ENCODE results near the gene PRSS37. TPM values are rescaled to one million over a fixed set of nuclear protein-coding genes. Genes with fewer than 3 reads are reported as not detected.

The PRSS37 gene
- total RNA-seq, 1 experiment from 2014 or later: not detected

- DNase-seq (ENCODE audit: low spot score): no peak
- Histone ChIP-seq H3K27me3 (replicated peaks; ENCODE audit: insufficient read depth, low read depth, low read length, poor library complexity) (no peaks in the 10 kb centered on the region), H3K36me3 (ENCODE audit: insufficient read depth, low read length, poor library complexity, severe bottlenecking) (no peaks in the 10 kb centered on the region), H3K4me3 (ENCODE audit: low read depth, low read length, poor library complexity, severe bottlenecking) (no peak within 1 kb of the TSS), H3K4me1 (ENCODE audit: insufficient read depth, low read length, poor library complexity, severe bottlenecking) (no peaks in the 10 kb centered on the region), H3K9me3 (ENCODE audit: low read depth, low read length, poor library complexity, severe bottlenecking) (no peaks in the 10 kb centered on the region), H3K27ac (ENCODE audit: low read depth, low read length, poor library complexity, severe bottlenecking) (no peak within 1 kb of the TSS)
- POLR2A ChIA-PET (ENCODE audit: low non-redundant PET): no interaction called here
- CTCF ChIA-PET: no interaction called here
- no TSS peak for BruUV-seq (replicated peaks)
- TF ChIP-seq EZH2 (IDR thresholded peaks at IDR 0.05; ENCODE audit: borderline replicate concordance, low read depth, low read length, poor library complexity, severe bottlenecking) (no peak), CTCF (conservative IDR thresholded peaks at IDR 0.05; ENCODE audit: low read depth, low read length) (no peak)
- intact Hi-C loops (cut with micrococcal nuclease; ENCODE audit: unreplicated experiment): loop anchor here (10.0 kb wide), 1 partner anchor 1155 kb away; no protein-coding TSS in a partner anchor
Measured at GRCh38 chr7:141789917-141790316, 51.4 kb downstream of the PRSS37 start, which contains the start of gene TAS2R5. Gene TAS2R5 (plus strand): TSS chr7:141790217. CDS start chr7:141790362, 145 bp downstream.

- H3K27ac ChIP-seq (ENCODE audit: low read depth, low read length, poor library complexity, severe bottlenecking): no peak overlapping the region
- H3K4me3 ChIP-seq (ENCODE audit: low read depth, low read length, poor library complexity, severe bottlenecking): no peak overlapping the region
- intact Hi-C loops (cut with micrococcal nuclease; ENCODE audit: unreplicated experiment): loop anchor here (10.0 kb wide), 1 partner anchor 1157 kb away; no protein-coding TSS in a partner anchor
- H3K4me1 ChIP-seq (ENCODE audit: insufficient read depth, low read length, poor library complexity, severe bottlenecking): no peaks in the 10 kb centered on the region
- no peaks in the 10 kb centered on the region for H3K9me3 ChIP-seq (ENCODE audit: low read depth, low read length, poor library complexity, severe bottlenecking)
- ChIA-PET CTCF (no interaction called here), POLR2A (ENCODE audit: low non-redundant PET) (no interaction called here)
- DNase-seq (ENCODE audit: low spot score): no peak
- TF ChIP-seq EZH2 (IDR thresholded peaks at IDR 0.05; ENCODE audit: borderline replicate concordance, low read depth, low read length, poor library complexity, severe bottlenecking): no peak
- TF ChIP-seq CTCF (conservative IDR thresholded peaks at IDR 0.05; ENCODE audit: low read depth, low read length): no peak
- BruUV-seq (replicated peaks): no TSS peak
- no peaks in the 10 kb centered on the region for H3K27me3 ChIP-seq (replicated peaks; ENCODE audit: insufficient read depth, low read depth, low read length, poor library complexity)
- H3K36me3 ChIP-seq (ENCODE audit: insufficient read depth, low read length, poor library complexity, severe bottlenecking): no peaks in the 10 kb centered on the region
Measured at GRCh38 chr7:141788296-141788695, 53.0 kb downstream of the PRSS37 start.

Other genes with a start within 250 kb of the PRSS37 start
- 11.9 and 12.3 TPM in 2 replicates for gene DENND11, start 139.3 kb downstream of the PRSS37 start, total RNA-seq (2021)
- 0.09 TPM in 1 of 2 replicates, not detected in the other for gene WEE2, start 133.1 kb downstream of the PRSS37 start, total RNA-seq (2021)
- gene SSBP1, start 103.1 kb downstream of the PRSS37 start, total RNA-seq (2021): 186 and 189 TPM in 2 replicates
- gene TAS2R3, start 77.4 kb downstream of the PRSS37 start, total RNA-seq (2021): 0.94 and 0.99 TPM in 2 replicates
- gene TAS2R4, start 64.8 kb downstream of the PRSS37 start, total RNA-seq (2021): 0.56 and 0.66 TPM in 2 replicates
- 0.43 and 0.72 TPM in 2 replicates for gene TAS2R5, start 51.3 kb downstream of the PRSS37 start, total RNA-seq (2021)
- not detected in 2 replicates for gene OR9A4, start 74.9 kb upstream of the PRSS37 start, total RNA-seq (2021)
- not detected in 2 replicates for gene CLEC5A, start 105.5 kb upstream of the PRSS37 start, total RNA-seq (2021)
- not detected in 2 replicates for gene TAS2R38, start 132.3 kb upstream of the PRSS37 start, total RNA-seq (2021)
- not detected in 2 replicates for gene MGAM, start 154.4 kb upstream of the PRSS37 start, total RNA-seq (2021)